ENCODE data around the gene PAK4.

The PAK4 gene

DNA sequence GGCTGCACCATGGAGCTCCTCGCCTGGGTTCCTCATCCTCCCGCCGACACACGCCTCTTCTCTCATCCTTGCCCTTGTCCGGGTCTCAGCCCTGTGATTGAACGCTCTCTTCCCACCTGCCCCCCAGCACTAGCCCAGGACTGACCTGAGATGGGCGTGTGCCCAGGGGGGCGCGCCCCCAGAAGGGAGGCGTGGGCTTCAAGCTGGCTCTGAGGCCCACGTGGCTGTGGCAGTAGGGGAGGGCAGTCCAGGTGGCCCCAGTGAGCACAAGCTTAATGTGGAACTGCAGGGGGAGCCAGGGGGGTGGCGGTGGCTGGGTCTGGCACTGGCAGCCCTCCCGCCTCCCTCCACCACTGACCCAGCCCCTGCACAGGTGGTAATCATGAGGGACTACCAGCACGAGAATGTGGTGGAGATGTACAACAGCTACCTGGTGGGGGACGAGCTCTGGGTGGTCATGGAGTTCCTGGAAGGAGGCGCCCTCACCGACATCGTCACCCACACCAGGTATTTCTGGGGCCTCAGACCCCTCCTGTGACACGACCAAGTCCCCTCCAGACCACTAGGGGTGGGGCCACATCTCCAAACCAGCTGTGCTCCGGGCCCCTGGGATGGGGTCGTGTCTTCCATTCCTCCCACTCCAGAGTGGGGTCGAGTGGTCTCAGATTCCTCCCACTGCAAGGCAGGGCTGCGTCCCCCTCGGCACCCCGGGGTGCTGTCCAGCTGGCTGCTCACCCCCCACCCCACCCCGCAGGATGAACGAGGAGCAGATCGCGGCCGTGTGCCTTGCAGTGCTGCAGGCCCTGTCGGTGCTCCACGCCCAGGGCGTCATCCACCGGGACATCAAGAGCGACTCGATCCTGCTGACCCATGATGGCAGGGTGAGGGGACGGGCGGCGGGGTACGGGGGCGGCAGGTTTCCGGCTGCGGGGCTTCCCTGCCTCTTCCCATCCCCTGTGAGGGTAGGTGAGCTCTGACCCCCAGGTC, 49.3 kb downstream of the PAK4 start:
- Histone ChIP-seq H3K27ac (ENCODE audit: insufficient read depth in 1 of 2, low read depth in 1 of 2, low read length in 2 of 2, poor library complexity in 1 of 2, severe bottlenecking in 2 of 2) (no peak overlapping the region), H3K4me3 (ENCODE audit: control insufficient read depth in 1 of 7, extremely low read depth in 1 of 7, insufficient read depth in 4 of 7, low read depth in 2 of 7, low read length in 6 of 7) (no peak overlapping the region), H3K4me1 (ENCODE audit: control extremely low read depth in 1 of 4, control insufficient read depth in 4 of 4, insufficient read depth in 4 of 4, low read length in 3 of 4) (peaks cover 0 to 2% (median 0%) of the 10 kb centered on the region in 4 experiments), H3K36me3 (ENCODE audit: control insufficient read depth in 4 of 4, insufficient read depth in 4 of 4, low read length in 3 of 4) (peaks cover 9 to 79% (median 29%) of the 10 kb centered on the region in 4 experiments), H3K27me3 (replicated peaks in 2 of 5; ENCODE audit: control insufficient read depth in 4 of 5, insufficient read depth in 5 of 5, low read length in 4 of 5) (no peaks in the 10 kb centered on the region), H3K9me3 (ENCODE audit: control extremely low read depth in 1 of 5, control insufficient read depth in 4 of 5, insufficient read depth in 2 of 5, low read depth in 1 of 5, low read length in 4 of 5) (no peaks in the 10 kb centered on the region)
- DNase-seq: no peak
- ChIA-PET CTCF (interaction anchor here (1.3 to 1.5 kb wide), 2 partner anchors 24 to 30 kb away, joined by 3 read pairs; no protein-coding TSS in a partner anchor), POLR2A (no interaction called here)
- WGBS (ENCODE audit: insufficient coverage): 96% methylated on average over 38 of the region's 43 CpGs

DNA sequence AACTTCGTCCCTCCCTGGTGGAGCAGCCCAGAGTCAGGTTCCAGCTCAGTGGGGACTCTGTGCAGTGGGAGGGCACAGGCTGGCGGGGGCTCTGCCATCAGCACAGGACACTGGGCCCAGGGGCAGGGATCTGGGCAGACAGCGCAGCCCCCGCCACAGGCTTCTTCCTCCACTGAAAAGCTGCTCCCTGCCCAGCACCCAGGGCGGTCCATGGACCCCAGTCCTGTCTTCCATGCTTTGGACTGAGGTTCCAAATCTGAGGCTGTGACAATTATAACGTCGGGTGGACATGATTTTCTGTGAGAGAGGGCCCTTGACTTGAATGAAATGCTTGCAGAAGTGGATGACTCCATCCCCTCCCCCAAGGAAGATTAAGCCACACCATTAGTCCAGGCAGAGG, 50.0 kb downstream of the PAK4 start:
- peaks cover 9 to 77% (median 28%) of the 10 kb centered on the region in 4 experiments for H3K36me3 ChIP-seq (ENCODE audit: control insufficient read depth in 4 of 4, insufficient read depth in 4 of 4, low read length in 3 of 4)
- WGBS (ENCODE audit: insufficient coverage): 100% methylated on average over 7 of the region's 7 CpGs
- H3K4me1 ChIP-seq (ENCODE audit: control extremely low read depth in 1 of 4, control insufficient read depth in 4 of 4, insufficient read depth in 4 of 4, low read length in 3 of 4): peaks cover 0 to 2% (median 0%) of the 10 kb centered on the region in 4 experiments
- H3K27me3 ChIP-seq (replicated peaks in 2 of 5; ENCODE audit: control insufficient read depth in 4 of 5, insufficient read depth in 5 of 5, low read length in 4 of 5): no peaks in the 10 kb centered on the region
- no peak overlapping the region for H3K4me3 ChIP-seq (ENCODE audit: control insufficient read depth in 1 of 7, extremely low read depth in 1 of 7, insufficient read depth in 4 of 7, low read depth in 2 of 7, low read length in 6 of 7)
- H3K27ac ChIP-seq (ENCODE audit: insufficient read depth in 1 of 2, low read depth in 1 of 2, low read length in 2 of 2, poor library complexity in 1 of 2, severe bottlenecking in 2 of 2): no peak overlapping the region
- POLR2A ChIA-PET: no interaction called here
- no peaks in the 10 kb centered on the region for H3K9me3 ChIP-seq (ENCODE audit: control extremely low read depth in 1 of 5, control insufficient read depth in 4 of 5, insufficient read depth in 2 of 5, low read depth in 1 of 5, low read length in 4 of 5)
- CTCF ChIA-PET: interaction anchor here (1.3 to 1.5 kb wide), 2 partner anchors 23 to 30 kb away, joined by 3 read pairs; no protein-coding TSS in a partner anchor
- DNase-seq: no peak

DNA sequence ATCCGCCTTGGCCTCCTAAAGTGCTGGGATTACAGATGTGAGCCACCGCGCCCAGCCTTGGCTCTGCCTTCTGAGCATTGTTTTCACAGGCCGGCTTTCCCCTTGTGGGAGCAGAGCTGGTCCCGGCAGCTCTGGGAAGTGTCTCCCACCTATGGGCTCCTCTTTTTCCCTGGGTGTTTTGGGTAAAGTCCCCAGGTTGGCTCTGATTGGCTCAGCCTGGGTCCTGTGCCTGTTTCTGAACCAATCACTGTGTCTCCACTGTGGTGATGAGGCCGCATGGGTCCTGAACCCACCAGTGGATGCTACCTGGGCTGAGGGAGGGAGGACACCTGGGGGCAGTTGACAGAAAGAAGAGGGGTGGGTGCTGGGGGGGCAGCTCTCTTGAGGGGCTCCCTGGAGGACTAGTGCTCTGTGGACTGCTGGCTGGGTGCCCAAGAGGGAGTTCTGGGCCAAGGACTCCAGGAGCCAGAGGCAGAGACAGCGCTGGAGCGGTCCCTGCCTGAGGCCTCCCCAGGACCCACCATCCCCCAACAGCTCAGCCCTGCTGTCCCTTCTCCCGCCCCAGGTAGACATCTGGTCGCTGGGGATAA, 51.6 kb downstream of the PAK4 start:
- WGBS (ENCODE audit: insufficient coverage): 90% methylated on average over 4 of the region's 10 CpGs
- no peaks in the 10 kb centered on the region for H3K4me1 ChIP-seq (ENCODE audit: control extremely low read depth in 1 of 4, control insufficient read depth in 4 of 4, insufficient read depth in 4 of 4, low read length in 3 of 4)
- DNase-seq: no peak
- H3K27me3 ChIP-seq (replicated peaks in 2 of 5; ENCODE audit: control insufficient read depth in 4 of 5, insufficient read depth in 5 of 5, low read length in 4 of 5): no peaks in the 10 kb centered on the region
- CTCF ChIA-PET: no interaction called here
- H3K27ac ChIP-seq (ENCODE audit: insufficient read depth in 1 of 2, low read depth in 1 of 2, low read length in 2 of 2, poor library complexity in 1 of 2, severe bottlenecking in 2 of 2): no peak overlapping the region
- no peak overlapping the region for H3K4me3 ChIP-seq (ENCODE audit: control insufficient read depth in 1 of 7, extremely low read depth in 1 of 7, insufficient read depth in 4 of 7, low read depth in 2 of 7, low read length in 6 of 7)
- peaks cover 3 to 66% (median 25%) of the 10 kb centered on the region in 4 experiments for H3K36me3 ChIP-seq (ENCODE audit: control insufficient read depth in 4 of 4, insufficient read depth in 4 of 4, low read length in 3 of 4)
- no peaks in the 10 kb centered on the region for H3K9me3 ChIP-seq (ENCODE audit: control extremely low read depth in 1 of 5, control insufficient read depth in 4 of 5, insufficient read depth in 2 of 5, low read depth in 1 of 5, low read length in 4 of 5)
- POLR2A ChIA-PET: no interaction called here

DNA sequence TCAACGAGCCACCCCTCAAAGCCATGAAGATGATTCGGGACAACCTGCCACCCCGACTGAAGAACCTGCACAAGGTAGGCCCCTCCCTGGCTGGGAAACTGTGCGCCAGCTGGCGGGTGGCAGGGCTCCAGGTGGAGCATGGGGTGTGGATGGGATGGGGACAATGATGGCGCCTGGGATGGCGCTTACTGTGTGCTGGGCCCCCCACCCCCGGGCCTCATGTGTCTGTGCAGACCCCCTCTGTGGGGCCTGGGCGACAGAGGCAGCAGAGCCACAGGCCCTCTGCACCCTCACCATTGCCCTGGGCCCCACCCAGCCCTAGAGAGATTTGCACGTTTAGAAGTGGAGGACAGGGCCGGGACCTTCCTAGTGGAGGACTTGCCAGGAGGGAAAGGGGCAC, 52.1 kb downstream of the PAK4 start:
- no peak for DNase-seq
- ChIA-PET CTCF (no interaction called here), POLR2A (no interaction called here)
- Histone ChIP-seq H3K4me3 (ENCODE audit: control insufficient read depth in 1 of 7, extremely low read depth in 1 of 7, insufficient read depth in 4 of 7, low read depth in 2 of 7, low read length in 6 of 7) (no peak overlapping the region), H3K9me3 (ENCODE audit: control extremely low read depth in 1 of 5, control insufficient read depth in 4 of 5, insufficient read depth in 2 of 5, low read depth in 1 of 5, low read length in 4 of 5) (no peaks in the 10 kb centered on the region), H3K27ac (ENCODE audit: insufficient read depth in 1 of 2, low read depth in 1 of 2, low read length in 2 of 2, poor library complexity in 1 of 2, severe bottlenecking in 2 of 2) (no peak overlapping the region), H3K4me1 (ENCODE audit: control extremely low read depth in 1 of 4, control insufficient read depth in 4 of 4, insufficient read depth in 4 of 4, low read length in 3 of 4) (no peaks in the 10 kb centered on the region), H3K36me3 (ENCODE audit: control insufficient read depth in 4 of 4, insufficient read depth in 4 of 4, low read length in 3 of 4) (peaks cover 3 to 61% (median 23%) of the 10 kb centered on the region in 4 experiments), H3K27me3 (replicated peaks in 2 of 5; ENCODE audit: control insufficient read depth in 4 of 5, insufficient read depth in 5 of 5, low read length in 4 of 5) (no peaks in the 10 kb centered on the region)
- 100% methylated on average over 5 of the region's 11 CpGs for WGBS (ENCODE audit: insufficient coverage)

DNA sequence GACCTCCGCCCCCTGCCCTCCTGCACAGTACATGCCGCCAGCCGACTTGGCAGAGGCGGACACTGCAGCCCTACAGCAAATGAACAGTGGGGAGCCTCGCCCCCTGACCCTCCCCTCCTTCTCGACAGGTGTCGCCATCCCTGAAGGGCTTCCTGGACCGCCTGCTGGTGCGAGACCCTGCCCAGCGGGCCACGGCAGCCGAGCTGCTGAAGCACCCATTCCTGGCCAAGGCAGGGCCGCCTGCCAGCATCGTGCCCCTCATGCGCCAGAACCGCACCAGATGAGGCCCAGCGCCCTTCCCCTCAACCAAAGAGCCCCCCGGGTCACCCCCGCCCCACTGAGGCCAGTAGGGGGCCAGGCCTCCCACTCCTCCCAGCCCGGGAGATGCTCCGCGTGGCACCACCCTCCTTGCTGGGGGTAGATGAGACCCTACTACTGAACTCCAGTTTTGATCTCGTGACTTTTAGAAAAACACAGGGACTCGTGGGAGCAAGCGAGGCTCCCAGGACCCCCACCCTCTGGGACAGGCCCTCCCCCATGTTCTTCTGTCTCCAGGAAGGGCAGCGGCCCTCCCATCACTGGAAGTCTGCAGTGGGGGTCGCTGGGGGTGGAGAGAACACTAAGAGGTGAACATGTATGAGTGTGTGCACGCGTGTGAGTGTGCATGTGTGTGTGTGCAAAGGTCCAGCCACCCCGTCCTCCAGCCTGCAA, 52.9 kb downstream of the PAK4 start:
- Histone ChIP-seq H3K9me3 (ENCODE audit: control extremely low read depth in 1 of 5, control insufficient read depth in 4 of 5, insufficient read depth in 2 of 5, low read depth in 1 of 5, low read length in 4 of 5) (no peaks in the 10 kb centered on the region), H3K27me3 (replicated peaks in 2 of 5; ENCODE audit: control insufficient read depth in 4 of 5, insufficient read depth in 5 of 5, low read length in 4 of 5) (no peaks in the 10 kb centered on the region), H3K4me3 (ENCODE audit: control insufficient read depth in 1 of 7, extremely low read depth in 1 of 7, insufficient read depth in 4 of 7, low read depth in 2 of 7, low read length in 6 of 7) (no peak overlapping the region), H3K36me3 (ENCODE audit: control insufficient read depth in 4 of 4, insufficient read depth in 4 of 4, low read length in 3 of 4) (peaks cover 3 to 57% (median 23%) of the 10 kb centered on the region in 4 experiments), H3K4me1 (ENCODE audit: control extremely low read depth in 1 of 4, control insufficient read depth in 4 of 4, insufficient read depth in 4 of 4, low read length in 3 of 4) (no peaks in the 10 kb centered on the region), H3K27ac (ENCODE audit: insufficient read depth in 1 of 2, low read depth in 1 of 2, low read length in 2 of 2, poor library complexity in 1 of 2, severe bottlenecking in 2 of 2) (no peak overlapping the region)
- ChIA-PET CTCF (no interaction called here), POLR2A (no interaction called here)
- WGBS (ENCODE audit: insufficient coverage): 95% methylated on average over 22 of the region's 30 CpGs
- no peak for DNase-seq

DNA sequence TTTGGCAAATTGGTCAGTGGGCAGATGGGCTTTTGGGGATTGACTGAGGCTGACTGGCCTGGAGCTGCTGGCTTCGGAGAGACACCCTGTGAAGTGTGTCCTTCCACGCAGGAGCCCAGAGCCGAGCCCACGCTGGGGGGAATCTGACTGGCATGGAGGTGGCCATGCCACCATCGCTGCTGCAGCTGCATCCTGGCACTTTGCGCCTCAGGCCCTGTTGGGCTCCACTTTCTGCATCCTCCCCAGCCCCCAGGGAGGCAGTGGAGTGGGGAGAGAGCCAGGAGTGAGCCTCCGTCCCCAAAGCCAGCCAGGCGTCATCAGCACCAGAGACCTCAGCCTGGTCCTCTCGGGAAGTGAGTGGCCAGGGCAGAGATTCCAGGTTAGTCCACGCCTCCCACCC, 54.2 kb downstream of the PAK4 start:
- ChIA-PET CTCF (no interaction called here), POLR2A (no interaction called here)
- no peaks in the 10 kb centered on the region for H3K27me3 ChIP-seq (replicated peaks in 2 of 5; ENCODE audit: control insufficient read depth in 4 of 5, insufficient read depth in 5 of 5, low read length in 4 of 5)
- 94% methylated on average over 10 of the region's 10 CpGs for WGBS (ENCODE audit: insufficient coverage)
- H3K4me3 ChIP-seq (ENCODE audit: control insufficient read depth in 1 of 7, extremely low read depth in 1 of 7, insufficient read depth in 4 of 7, low read depth in 2 of 7, low read length in 6 of 7): no peak overlapping the region
- H3K36me3 ChIP-seq (ENCODE audit: control insufficient read depth in 4 of 4, insufficient read depth in 4 of 4, low read length in 3 of 4): peaks cover 3 to 47% (median 23%) of the 10 kb centered on the region in 4 experiments
- H3K27ac ChIP-seq (ENCODE audit: insufficient read depth in 1 of 2, low read depth in 1 of 2, low read length in 2 of 2, poor library complexity in 1 of 2, severe bottlenecking in 2 of 2): no peak overlapping the region
- DNase-seq: no peak
- peaks cover 0 to 4% (median under 1%) of the 10 kb centered on the region in 4 experiments for H3K4me1 ChIP-seq (ENCODE audit: control extremely low read depth in 1 of 4, control insufficient read depth in 4 of 4, insufficient read depth in 4 of 4, low read length in 3 of 4)
- no peaks in the 10 kb centered on the region for H3K9me3 ChIP-seq (ENCODE audit: control extremely low read depth in 1 of 5, control insufficient read depth in 4 of 5, insufficient read depth in 2 of 5, low read depth in 1 of 5, low read length in 4 of 5)

Measured in common myeloid progenitor, CD34-positive (primary cell).